Measurements from ENCODE around the gene AFM. TPM values are rescaled to one million over a fixed set of nuclear protein-coding genes. Genes with fewer than 3 reads are reported as not detected.

AFM gene
- total and polyA plus RNA-seq, 2 of the 8 experiments (the other 6 are each of a cell fraction or from before 2014, with no cell fraction given) = not detected

GRCh38 chr4:73445383-73446335 is 35.9 kb upstream of the AFM start:
- Histone ChIP-seq H2BK120ac (replicated peaks; ENCODE audit: low read depth, low read length) (no peak overlapping the region), H4K5ac (ENCODE audit: insufficient read length, low read depth, low read length) (no peak overlapping the region), H4K20me1 (replicated peaks in 1 of 2; ENCODE audit: control insufficient read depth in 1 of 2, insufficient read depth in 2 of 2, low read length in 2 of 2) (no peaks in the 10 kb centered on the region), H3K36me3 (ENCODE audit: control insufficient read depth in 2 of 4, insufficient read depth in 4 of 4, low read length in 3 of 4) (no peaks in the 10 kb centered on the region), H3K4me1 (replicated peaks in 1 of 4; ENCODE audit: control insufficient read depth in 3 of 4, insufficient read depth in 4 of 4, low read length in 3 of 4) (peaks cover 2 to 7% (median 4%) of the 10 kb centered on the region in 4 experiments; a peak in 5 of 7 replicates), H3K14ac (ENCODE audit: insufficient read length) (no peak overlapping the region), H3K79me1 (ENCODE audit: low read depth, low read length) (no peaks in the 10 kb centered on the region), H4K91ac (replicated peaks; ENCODE audit: insufficient read length, low read length) (no peak overlapping the region), H4K8ac (ENCODE audit: extremely low read depth, insufficient read depth, low read length) (no peak overlapping the region), H3K23ac (ENCODE audit: insufficient read length) (no peak overlapping the region), H2BK15ac (ENCODE audit: low read length) (no peak overlapping the region), H2BK5ac (ENCODE audit: low read depth, low read length) (no peak overlapping the region), H3K4me2 (ENCODE audit: insufficient read depth in 1 of 2, low read depth in 2 of 2, low read length in 2 of 2) (no peak overlapping the region), H3K27me3 (replicated peaks in 1 of 4; ENCODE audit: control insufficient read depth in 3 of 4, extremely low read depth in 1 of 4, insufficient read depth in 3 of 4, low read length in 3 of 4) (no peaks in the 10 kb centered on the region), H3K4me3 (ENCODE audit: extremely low read depth in 1 of 4, insufficient read depth in 2 of 4, low read depth in 3 of 4, low read length in 4 of 4) (no peak overlapping the region), H3K9ac (replicated peaks in 1 of 4; ENCODE audit: extremely low read depth in 1 of 4, low read depth in 3 of 4, low read length in 3 of 4) (no peak overlapping the region), H2AFZ (ENCODE audit: low read length) (no peak overlapping the region), H2BK20ac (ENCODE audit: low read length) (no peak overlapping the region), H2BK12ac (ENCODE audit: low read depth, low read length) (no peak overlapping the region), H3K9me3 (ENCODE audit: insufficient read depth in 2 of 2, low read depth in 1 of 2, low read length in 1 of 2) (no peaks in the 10 kb centered on the region), H3K4ac (replicated peaks; ENCODE audit: insufficient read length, low read depth, low read length) (no peak overlapping the region), H3K18ac (ENCODE audit: extremely low read depth, low read length) (no peak overlapping the region), H3K23me2 (ENCODE audit: low read depth, low read length) (no peaks in the 10 kb centered on the region), H2AK5ac (ENCODE audit: low read depth, low read length) (no peak overlapping the region), H3K56ac (replicated peaks; ENCODE audit: insufficient read length, low read depth, low read length) (no peak overlapping the region), H3K79me2 (ENCODE audit: control insufficient read depth in 1 of 2, insufficient read depth in 2 of 2, low read length in 2 of 2) (no peaks in the 10 kb centered on the region), H3K27ac (ENCODE audit: low read depth, low read length) (no peak overlapping the region)
- 90% methylated on average over 7 of the region's 7 CpGs; no CpG with 5 or more reads in 1 of the 2 experiments for WGBS, 2 experiments (ENCODE audit: extremely low coverage in 1 of 2, insufficient coverage in 1 of 2, insufficient read length in 1 of 2, insufficient replicate concordance in 2 of 2, low coverage in 1 of 2, low lambda C conversion rate in 2 of 2, missing lambda C conversion rate in 1 of 2)
- DNase-seq (ENCODE audit: low read depth in 1 of 2, low spot score in 2 of 2) = no peak
- no peak for FAIRE-seq
- ChIA-PET POLR2A (ENCODE audit: partially characterized antibody) (interaction anchor here (1.5 kb wide), 1 partner anchor 187 kb away, joined by 4 read pairs; the partner anchor contains the start of gene ANKRD17), CTCF (ENCODE audit: partially characterized antibody) (interaction anchor here (0.6 to 6.5 kb wide), 64 partner anchors 8 to 697 kb away, joined by 3 to 83 read pairs (median 5); partner anchors contain the start of gene AFP)
- TF ChIP-seq FOSL1 (IDR thresholded peaks at IDR 0.05; ENCODE audit: insufficient read depth, low read depth, low read length) (no peak), GABPA (IDR thresholded peaks at IDR 0.05; ENCODE audit: borderline replicate concordance, insufficient read depth, low read length) (no peak), TCF12 (IDR thresholded peaks at IDR 0.05; ENCODE audit: low read depth, low read length) (no peak), EZH2 (IDR thresholded peaks at IDR 0.05; ENCODE audit: low read depth, low read length, severe bottlenecking) (no peak), CBX5 (IDR thresholded peaks at IDR 0.05; ENCODE audit: low read depth, low read length) (no peak), SAP30 (IDR thresholded peaks at IDR 0.05; ENCODE audit: insufficient read depth, insufficient replicate concordance, low read length) (no peak), TAF7 (optimal IDR thresholded peaks at IDR 0.05; ENCODE audit: borderline replicate concordance, low read depth, low read length) (no peak), CHD1 (IDR thresholded peaks at IDR 0.05; ENCODE audit: low read depth, low read length) (no peak)
- TF ChIP-seq, protein P1, sequence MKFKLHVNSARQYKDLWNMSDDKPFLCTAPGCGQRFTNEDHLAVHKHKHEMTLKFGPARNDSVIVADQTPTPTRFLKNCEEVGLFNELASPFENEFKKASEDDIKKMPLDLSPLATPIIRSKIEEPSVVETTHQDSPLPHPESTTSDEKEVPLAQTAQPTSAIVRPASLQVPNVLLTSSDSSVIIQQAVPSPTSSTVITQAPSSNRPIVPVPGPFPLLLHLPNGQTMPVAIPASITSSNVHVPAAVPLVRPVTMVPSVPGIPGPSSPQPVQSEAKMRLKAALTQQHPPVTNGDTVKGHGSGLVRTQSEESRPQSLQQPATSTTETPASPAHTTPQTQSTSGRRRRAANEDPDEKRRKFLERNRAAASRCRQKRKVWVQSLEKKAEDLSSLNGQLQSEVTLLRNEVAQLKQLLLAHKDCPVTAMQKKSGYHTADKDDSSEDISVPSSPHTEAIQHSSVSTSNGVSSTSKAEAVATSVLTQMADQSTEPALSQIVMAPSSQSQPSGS (IDR thresholded peaks at IDR 0.05; ENCODE audit: low read length) = no peak
